Left lung (tissue), 10 donors: Measurements from ENCODE around the gene TMCC1. TPM values are rescaled to one million over a fixed set of nuclear protein-coding genes. Genes with fewer than 3 reads are reported as not detected.
A peak's percentile ranks its signal among the peaks of the same experiment; 100 is the strongest.
"Not testable (repeated sequence)": the region's sequence is repeated elsewhere in the genome, so short reads cannot be mapped to it uniquely, and the experiment has no call there.

Source experiments
- ATAC-seq: fragments of 200-7000 bp; cut with Tn5 transposase; one replicate; pipeline ENCODE4 v1.9.1; 2020; ENCODE audit warnings: moderate library complexity
- DNase-seq, 4 donors: peaks; one replicate each; pipeline ENCODE4 v3.0.0-alpha.2; 2013 to 2020
- H3K27ac ChIP-seq, 2 donors: fragments of 200-600 bp; sonication (generic) in 1 of 2; one replicate each; pipeline versions ENCODE4 v1.5.0 to v1.8.0; 2020 to 2021
- H3K27me3 ChIP-seq, 2 donors: fragments of 200-600 bp; sonication (generic) in 1 of 2; one replicate each; pipeline versions ENCODE4 v1.5.0 to v1.8.0; 2020 to 2021
- H3K36me3 ChIP-seq, 2 donors: fragments of 200-600 bp; sonication (generic) in 1 of 2; one replicate each; pipeline versions ENCODE4 v1.5.0 to v1.8.0; 2020 to 2021
- H3K4me1 ChIP-seq, 2 donors: fragments of 200-600 bp; one replicate each; pipeline ENCODE4 v1.8.0; 2021
- H3K4me3 ChIP-seq, 2 donors: fragments of 200-600 bp; sonication (generic) in 1 of 2; one replicate each; pipeline versions ENCODE4 v1.5.0 to v1.8.0; 2020 to 2021; ENCODE audit warnings: mild to moderate bottlenecking in 1 of 2
- H3K9me3 ChIP-seq, 2 donors: fragments of 200-600 bp; sonication (generic) in 1 of 2; one replicate each; pipeline versions ENCODE4 v1.5.0 to v1.8.0; 2020 to 2021
- intact Hi-C, 2 donors: fragments of 100-400 bp; cut with DNase I; formaldehyde crosslinking; loops; one replicate each; pipeline versions ENCODE4 v1.11.2 to v1.14.2; 2022
- polyA plus RNA-seq, 6 donors: library from polyadenylated mRNA; unstranded; fragments of 120-200 nt; gene quantifications; one replicate each; pipeline ENCODE4 v1.2.1, GENCODE V29; 2013; ENCODE audit not compliant: insufficient read length in 6 of 6
- total RNA-seq, 2 donors: library from RNA; stranded (reverse); fragmentation: NEBNext Ultra II Directional; extraction: Animal tissue kit (Norgen Biotek cat#: 25700); gene quantifications; one replicate each; pipeline ENCODE4 v1.2.1, GENCODE V29; 2021
- TF ChIP-seq, protein P1 (sequence below), 2 donors: fragments of 200-600 bp; sonication (generic) in 1 of 2; IDR thresholded peaks; one replicate each; pipeline versions ENCODE4 v1.5.0 to v1.8.0; 2021; ENCODE audit warnings: antibody characterized with exemption in 2 of 2
- donor health status: DM: no; HTN: yes; CAD: no.
- donor health status: DM: no; HTN: no; CAD: no.

Gene TMCC1
- total and polyA plus RNA-seq, 8 donors = 24.4 to 38.8 (median 27.4) TPM

- DNase-seq (no peak), ATAC-seq (peak; percentile 87)
- Histone ChIP-seq H3K27me3 (no peaks in the 10 kb centered on the region), H3K36me3 (no peaks in the 10 kb centered on the region), H3K27ac (no peak overlapping the region), H3K4me1 (peaks cover 5 to 6% of the 10 kb centered on the region in 2 donors), H3K9me3 (no peaks in the 10 kb centered on the region), H3K4me3 (no peak overlapping the region)
- intact Hi-C loops = no loop called here
- TF ChIP-seq, protein P1, sequence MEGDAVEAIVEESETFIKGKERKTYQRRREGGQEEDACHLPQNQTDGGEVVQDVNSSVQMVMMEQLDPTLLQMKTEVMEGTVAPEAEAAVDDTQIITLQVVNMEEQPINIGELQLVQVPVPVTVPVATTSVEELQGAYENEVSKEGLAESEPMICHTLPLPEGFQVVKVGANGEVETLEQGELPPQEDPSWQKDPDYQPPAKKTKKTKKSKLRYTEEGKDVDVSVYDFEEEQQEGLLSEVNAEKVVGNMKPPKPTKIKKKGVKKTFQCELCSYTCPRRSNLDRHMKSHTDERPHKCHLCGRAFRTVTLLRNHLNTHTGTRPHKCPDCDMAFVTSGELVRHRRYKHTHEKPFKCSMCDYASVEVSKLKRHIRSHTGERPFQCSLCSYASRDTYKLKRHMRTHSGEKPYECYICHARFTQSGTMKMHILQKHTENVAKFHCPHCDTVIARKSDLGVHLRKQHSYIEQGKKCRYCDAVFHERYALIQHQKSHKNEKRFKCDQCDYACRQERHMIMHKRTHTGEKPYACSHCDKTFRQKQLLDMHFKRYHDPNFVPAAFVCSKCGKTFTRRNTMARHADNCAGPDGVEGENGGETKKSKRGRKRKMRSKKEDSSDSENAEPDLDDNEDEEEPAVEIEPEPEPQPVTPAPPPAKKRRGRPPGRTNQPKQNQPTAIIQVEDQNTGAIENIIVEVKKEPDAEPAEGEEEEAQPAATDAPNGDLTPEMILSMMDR (IDR thresholded peaks at IDR 0.05) = no peak
Measured at GRCh38 chr3:129686941-129687340, 206.6 kb downstream of the TMCC1 start.

- no peaks in the 10 kb centered on the region for H3K9me3 ChIP-seq
- intact Hi-C loops = no loop called here
- no peak overlapping the region for H3K4me3 ChIP-seq
- H3K27me3 ChIP-seq = no peaks in the 10 kb centered on the region
- TF ChIP-seq, protein P1 (IDR thresholded peaks at IDR 0.05) = no peak
- peaks cover 0 to 6% of the 10 kb centered on the region in 2 donors for H3K4me1 ChIP-seq
- DNase-seq (no peak), ATAC-seq (no peak)
- H3K36me3 ChIP-seq = no peaks in the 10 kb centered on the region
- H3K27ac ChIP-seq = no peak overlapping the region
Measured at GRCh38 chr3:129684270-129684669, 209.2 kb downstream of the TMCC1 start.

DNA sequence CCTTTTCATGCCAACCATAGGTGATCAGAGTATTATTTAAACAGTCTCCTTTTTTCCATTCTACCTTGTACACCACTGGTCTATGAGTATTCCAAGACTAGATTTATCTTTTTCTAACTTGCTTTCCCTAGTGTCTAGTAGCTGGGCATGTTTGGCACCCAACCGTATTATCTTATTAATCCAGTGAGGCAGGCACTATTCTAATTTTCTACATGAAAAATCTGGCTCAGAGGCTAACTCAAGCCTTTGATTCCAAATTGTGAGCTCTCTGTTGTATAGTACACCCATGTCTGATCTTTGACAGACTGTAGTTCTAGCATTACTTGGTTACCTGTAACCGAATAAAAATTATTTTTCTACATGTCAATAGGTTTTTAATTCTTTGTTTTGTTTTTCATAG lies 210.3 kb downstream of the TMCC1 start:
- Histone ChIP-seq H3K27me3 (no peaks in the 10 kb centered on the region), H3K27ac (no peak overlapping the region), H3K36me3 (no peaks in the 10 kb centered on the region), H3K9me3 (no peaks in the 10 kb centered on the region), H3K4me3 (no peak overlapping the region), H3K4me1 (peaks cover 0 to 5% of the 10 kb centered on the region in 2 donors)
- TF ChIP-seq, protein P1 (IDR thresholded peaks at IDR 0.05) = no peak
- intact Hi-C loops = no loop called here
- ATAC-seq (no peak), DNase-seq (no peak)

DNA sequence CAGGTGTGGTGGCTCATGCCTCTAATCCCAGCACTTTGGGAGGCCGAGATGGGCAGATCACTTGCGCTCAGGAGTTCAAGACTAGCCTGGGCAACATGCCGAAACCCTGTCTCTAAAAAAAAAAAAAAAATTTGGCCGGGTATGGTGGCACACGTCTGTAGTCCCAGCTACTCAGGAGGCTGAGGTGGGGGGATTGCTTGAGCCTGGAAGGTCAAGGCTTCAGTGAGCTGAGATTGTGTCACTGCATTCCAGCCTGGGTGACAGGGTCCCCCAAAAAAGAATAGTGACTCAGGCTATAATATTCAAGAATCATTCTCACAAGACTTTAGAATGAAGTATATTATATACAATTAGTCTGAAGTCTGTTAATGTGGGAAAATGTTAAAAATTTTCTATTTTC lies 216.5 kb downstream of the TMCC1 start:
- TF ChIP-seq, protein P1 (IDR thresholded peaks at IDR 0.05) = no peak
- H3K27me3 ChIP-seq = no peaks in the 10 kb centered on the region
- ATAC-seq (no peak), DNase-seq (no peak)
- H3K4me1 ChIP-seq = peaks cover 3 to 10% of the 10 kb centered on the region in 2 donors
- intact Hi-C loops = no loop called here
- H3K36me3 ChIP-seq = no peaks in the 10 kb centered on the region
- H3K9me3 ChIP-seq = no peaks in the 10 kb centered on the region
- no peak overlapping the region for H3K4me3 ChIP-seq
- H3K27ac ChIP-seq = no peak overlapping the region

DNA sequence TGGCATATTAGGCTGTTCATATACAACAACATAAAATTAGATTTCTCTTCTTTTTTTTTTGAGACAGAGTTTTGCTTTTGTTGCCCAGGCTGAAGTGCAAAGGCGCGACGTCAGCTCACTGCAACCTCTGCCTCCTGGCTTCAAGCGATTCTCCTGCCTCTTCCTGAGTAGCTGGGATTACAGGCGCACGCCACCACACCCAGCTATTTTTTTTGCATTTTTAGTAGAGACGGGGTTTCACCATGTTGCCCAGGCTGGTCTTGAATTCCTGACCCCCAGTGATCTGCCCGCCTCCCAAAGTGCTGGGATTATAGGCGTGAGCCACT lies 218.8 kb downstream of the TMCC1 start:
- H3K27me3 ChIP-seq, H3K9me3 ChIP-seq, DNase-seq, H3K4me1 ChIP-seq, ATAC-seq, H3K4me3 ChIP-seq, intact Hi-C loops: not testable (repeated sequence)
- H3K27ac ChIP-seq = peak overlapping the region in 1 of 2 donors; percentile 2
- peaks cover 0 to 13% of the 10 kb centered on the region in 2 donors for H3K36me3 ChIP-seq
